ENCODE results near the gene POU2F2.
"Not testable (repeated sequence)": the region's sequence is repeated elsewhere in the genome, so short reads cannot be mapped to it uniquely, and the experiment has no call there.

POU2F2 gene

GRCh38 chr19:42110658-42111057, 21.6 kb downstream of the POU2F2 start:
- Histone ChIP-seq H3K9me3 (ENCODE audit: control insufficient read depth in 1 of 2, low read length in 2 of 2) (no peaks in the 10 kb centered on the region), H3K36me3 (ENCODE audit: control insufficient read depth in 1 of 2, insufficient read depth in 2 of 2, low read length in 2 of 2) (no peaks in the 10 kb centered on the region), H3K4me1 (ENCODE audit: control insufficient read depth in 1 of 2, insufficient read depth in 2 of 2, low read length in 2 of 2) (peaks cover 6 to 8% of the 10 kb centered on the region in 2 donors), H3K27ac (ENCODE audit: low read length) (no peak overlapping the region), H3K4me3 (ENCODE audit: low read depth in 1 of 2, low read length in 2 of 2) (no peak overlapping the region), H3K27me3 (ENCODE audit: low read depth, low read length) (no peaks in the 10 kb centered on the region)

GRCh38 chr19:42109896-42110295, 22.4 kb downstream of the POU2F2 start:
- Histone ChIP-seq H3K4me3 (ENCODE audit: low read depth in 1 of 2, low read length in 2 of 2) (no peak overlapping the region), H3K9me3 (ENCODE audit: control insufficient read depth in 1 of 2, low read length in 2 of 2) (no peaks in the 10 kb centered on the region), H3K36me3 (ENCODE audit: control insufficient read depth in 1 of 2, insufficient read depth in 2 of 2, low read length in 2 of 2) (no peaks in the 10 kb centered on the region), H3K4me1 (ENCODE audit: control insufficient read depth in 1 of 2, insufficient read depth in 2 of 2, low read length in 2 of 2) (peaks cover 6 to 8% of the 10 kb centered on the region in 2 donors), H3K27ac (ENCODE audit: low read length) (no peak overlapping the region), H3K27me3 (ENCODE audit: low read depth, low read length) (no peaks in the 10 kb centered on the region)

GRCh38 chr19:42108527-42109389, 23.5 kb downstream of the POU2F2 start:
- no peak overlapping the region for H3K4me3 ChIP-seq (ENCODE audit: low read depth in 1 of 2, low read length in 2 of 2)
- no peaks in the 10 kb centered on the region for H3K9me3 ChIP-seq (ENCODE audit: control insufficient read depth in 1 of 2, low read length in 2 of 2)
- peaks cover 0 to 2% of the 10 kb centered on the region in 2 donors for H3K4me1 ChIP-seq (ENCODE audit: control insufficient read depth in 1 of 2, insufficient read depth in 2 of 2, low read length in 2 of 2)
- H3K36me3 ChIP-seq (ENCODE audit: control insufficient read depth in 1 of 2, insufficient read depth in 2 of 2, low read length in 2 of 2) = no peaks in the 10 kb centered on the region
- no peak overlapping the region for H3K27ac ChIP-seq (ENCODE audit: low read length)
- H3K27me3 ChIP-seq (ENCODE audit: low read depth, low read length) = no peaks in the 10 kb centered on the region

- Histone ChIP-seq H3K4me3 (ENCODE audit: low read depth in 1 of 2, low read length in 2 of 2) (no peak overlapping the region), H3K27me3 (ENCODE audit: low read depth, low read length) (no peaks in the 10 kb centered on the region)
Observed at GRCh38 chr19:42105368-42105767, 26.9 kb downstream of the POU2F2 start.

GRCh38 chr19:42102877-42103276, 29.4 kb downstream of the POU2F2 start:
- Histone ChIP-seq H3K4me3 (ENCODE audit: low read depth in 1 of 2, low read length in 2 of 2) (no peak overlapping the region), H3K4me1 (ENCODE audit: control insufficient read depth in 1 of 2, insufficient read depth in 2 of 2, low read length in 2 of 2) (no peaks in the 10 kb centered on the region), H3K27me3 (ENCODE audit: low read depth, low read length) (no peaks in the 10 kb centered on the region), H3K27ac (ENCODE audit: low read length) (no peak overlapping the region), H3K9me3 (ENCODE audit: control insufficient read depth in 1 of 2, low read length in 2 of 2) (no peaks in the 10 kb centered on the region), H3K36me3 (ENCODE audit: control insufficient read depth in 1 of 2, insufficient read depth in 2 of 2, low read length in 2 of 2) (no peaks in the 10 kb centered on the region)

More at GRCh38 chr19:42105368-42105767, 26.9 kb downstream of the POU2F2 start:
- Histone ChIP-seq H3K36me3 (ENCODE audit: control insufficient read depth in 1 of 2, insufficient read depth in 2 of 2, low read length in 2 of 2) (no peaks in the 10 kb centered on the region), H3K27ac (ENCODE audit: low read length) (no peak overlapping the region), H3K9me3 (ENCODE audit: control insufficient read depth in 1 of 2, low read length in 2 of 2) (no peaks in the 10 kb centered on the region), H3K4me1 (ENCODE audit: control insufficient read depth in 1 of 2, insufficient read depth in 2 of 2, low read length in 2 of 2) (no peaks in the 10 kb centered on the region)

GRCh38 chr19:42100241-42100640, 32.0 kb downstream of the POU2F2 start:
- H3K27ac ChIP-seq (ENCODE audit: low read length); H3K36me3 ChIP-seq (ENCODE audit: control insufficient read depth in 1 of 2, insufficient read depth in 2 of 2, low read length in 2 of 2); H3K9me3 ChIP-seq (ENCODE audit: control insufficient read depth in 1 of 2, low read length in 2 of 2); H3K27me3 ChIP-seq (ENCODE audit: low read depth, low read length); H3K4me1 ChIP-seq (ENCODE audit: control insufficient read depth in 1 of 2, insufficient read depth in 2 of 2, low read length in 2 of 2); H3K4me3 ChIP-seq (ENCODE audit: low read depth in 1 of 2, low read length in 2 of 2): not testable (repeated sequence)

- Histone ChIP-seq H3K36me3 (ENCODE audit: control insufficient read depth in 1 of 2, insufficient read depth in 2 of 2, low read length in 2 of 2) (no peaks in the 10 kb centered on the region), H3K27me3 (ENCODE audit: low read depth, low read length) (no peaks in the 10 kb centered on the region), H3K9me3 (ENCODE audit: control insufficient read depth in 1 of 2, low read length in 2 of 2) (no peaks in the 10 kb centered on the region), H3K4me1 (ENCODE audit: control insufficient read depth in 1 of 2, insufficient read depth in 2 of 2, low read length in 2 of 2) (no peaks in the 10 kb centered on the region), H3K27ac (ENCODE audit: low read length) (no peak overlapping the region), H3K4me3 (ENCODE audit: low read depth in 1 of 2, low read length in 2 of 2) (no peak overlapping the region)
Observed at GRCh38 chr19:42099336-42099925, 32.8 kb downstream of the POU2F2 start.

- H3K36me3 ChIP-seq (ENCODE audit: control insufficient read depth in 1 of 2, insufficient read depth in 2 of 2, low read length in 2 of 2) = no peaks in the 10 kb centered on the region
- no peak overlapping the region for H3K27ac ChIP-seq (ENCODE audit: low read length)
- no peak overlapping the region for H3K4me3 ChIP-seq (ENCODE audit: low read depth in 1 of 2, low read length in 2 of 2)
- no peaks in the 10 kb centered on the region for H3K4me1 ChIP-seq (ENCODE audit: control insufficient read depth in 1 of 2, insufficient read depth in 2 of 2, low read length in 2 of 2)
- no peaks in the 10 kb centered on the region for H3K27me3 ChIP-seq (ENCODE audit: low read depth, low read length)
- H3K9me3 ChIP-seq (ENCODE audit: control insufficient read depth in 1 of 2, low read length in 2 of 2) = no peaks in the 10 kb centered on the region
Observed at GRCh38 chr19:42098781-42099180, 33.5 kb downstream of the POU2F2 start.

GRCh38 chr19:42097461-42097860, 34.8 kb downstream of the POU2F2 start:
- H3K27me3 ChIP-seq (ENCODE audit: low read depth, low read length) = no peaks in the 10 kb centered on the region
- no peak overlapping the region for H3K4me3 ChIP-seq (ENCODE audit: low read depth in 1 of 2, low read length in 2 of 2)
- no peaks in the 10 kb centered on the region for H3K9me3 ChIP-seq (ENCODE audit: control insufficient read depth in 1 of 2, low read length in 2 of 2)
- H3K27ac ChIP-seq (ENCODE audit: low read length) = no peak overlapping the region
- H3K4me1 ChIP-seq (ENCODE audit: control insufficient read depth in 1 of 2, insufficient read depth in 2 of 2, low read length in 2 of 2) = peaks cover 0 to 2% of the 10 kb centered on the region in 2 donors
- H3K36me3 ChIP-seq (ENCODE audit: control insufficient read depth in 1 of 2, insufficient read depth in 2 of 2, low read length in 2 of 2) = no peaks in the 10 kb centered on the region

GRCh38 chr19:42096255-42096837, 35.9 kb downstream of the POU2F2 start:
- Histone ChIP-seq H3K4me3 (ENCODE audit: low read depth in 1 of 2, low read length in 2 of 2) (peak overlapping the region in 1 of 2 donors; percentile 53), H3K4me1 (ENCODE audit: control insufficient read depth in 1 of 2, insufficient read depth in 2 of 2, low read length in 2 of 2) (peaks cover 0 to 9% of the 10 kb centered on the region in 2 donors), H3K27me3 (ENCODE audit: low read depth, low read length) (no peaks in the 10 kb centered on the region), H3K36me3 (ENCODE audit: control insufficient read depth in 1 of 2, insufficient read depth in 2 of 2, low read length in 2 of 2) (no peaks in the 10 kb centered on the region), H3K9me3 (ENCODE audit: control insufficient read depth in 1 of 2, low read length in 2 of 2) (no peaks in the 10 kb centered on the region), H3K27ac (ENCODE audit: low read length) (no peak overlapping the region)

- no peaks in the 10 kb centered on the region for H3K36me3 ChIP-seq (ENCODE audit: control insufficient read depth in 1 of 2, insufficient read depth in 2 of 2, low read length in 2 of 2)
- peaks cover 0 to 9% of the 10 kb centered on the region in 2 donors for H3K4me1 ChIP-seq (ENCODE audit: control insufficient read depth in 1 of 2, insufficient read depth in 2 of 2, low read length in 2 of 2)
- peak overlapping the region in 1 of 2 donors; percentile 53 for H3K4me3 ChIP-seq (ENCODE audit: low read depth in 1 of 2, low read length in 2 of 2)
- H3K9me3 ChIP-seq (ENCODE audit: control insufficient read depth in 1 of 2, low read length in 2 of 2) = no peaks in the 10 kb centered on the region
- no peak overlapping the region for H3K27ac ChIP-seq (ENCODE audit: low read length)
- no peaks in the 10 kb centered on the region for H3K27me3 ChIP-seq (ENCODE audit: low read depth, low read length)
Observed at GRCh38 chr19:42095814-42096230, 36.4 kb downstream of the POU2F2 start.
